ENCODE measurements around the gene RPL19. TPM values are rescaled to one million over a fixed set of nuclear protein-coding genes. Genes with fewer than 3 reads are reported as not detected.
A peak's percentile ranks its signal among the peaks of the same experiment; 100 is the strongest.

RPL19 gene
- polyA plus RNA-seq, 1 donor (not counting 4 experiments of a cell fraction or from before 2014, with no cell fraction given) = 1,957 TPM

GRCh38 chr17:39209317-39210092 lies 9.4 kb downstream of the RPL19 start:
- Histone ChIP-seq H3K4me3 (ENCODE audit: control insufficient read depth in 2 of 3, extremely low read depth in 1 of 3, insufficient read depth in 2 of 3, low read depth in 1 of 3, low read length in 3 of 3) (no peak overlapping the region), H3K27me3 (ENCODE audit: control insufficient read depth, extremely low read depth, insufficient read depth, low read length) (peaks cover 44% of the 10 kb centered on the region), H4K20me1 (ENCODE audit: control insufficient read depth, extremely low read depth, insufficient read depth, low read length) (no peaks in the 10 kb centered on the region), H3K4me2 (ENCODE audit: control insufficient read depth, extremely low read depth, insufficient read depth, low read depth, low read length) (peak overlapping the region; percentile 6), H3K9me3 (ENCODE audit: control insufficient read depth, low read depth, low read length) (no peaks in the 10 kb centered on the region), H3K27ac (ENCODE audit: control insufficient read depth, insufficient read depth, low read length) (no peak overlapping the region), H3K36me3 (ENCODE audit: control insufficient read depth in 2 of 2, extremely low read depth in 1 of 2, insufficient read depth in 2 of 2, low read length in 2 of 2) (peaks cover 2 to 6% of the 10 kb centered on the region in 2 experiments), H2AFZ (ENCODE audit: control insufficient read depth, low read length) (peak overlapping the region; percentile 26), H3K4me1 (ENCODE audit: control insufficient read depth, extremely low read depth, insufficient read depth, low read length) (peaks cover 10% of the 10 kb centered on the region), H3K9ac (ENCODE audit: control insufficient read depth, extremely low read depth, insufficient read depth, low read length) (peak overlapping the region; percentile 28), H3K79me2 (ENCODE audit: control insufficient read depth, insufficient read depth, low read length) (no peaks in the 10 kb centered on the region), H3K9me1 (ENCODE audit: control insufficient read depth, extremely low read depth, insufficient read depth, low read length) (no peaks in the 10 kb centered on the region)
- DNase-seq (ENCODE audit: low read depth, low spot score) = no peak
- dilution Hi-C loops (cut with MboI; ENCODE audit: extremely low pct_ligation_motif_present, low sequenced_read_pairs) = no loop called here
- peak; percentile 62 for FAIRE-seq
- TF ChIP-seq CTCF (optimal IDR thresholded peaks at IDR 0.05 in 1 of 3, IDR thresholded peaks at IDR 0.05 in 1 of 3, conservative IDR thresholded peaks at IDR 0.05 in 1 of 3; ENCODE audit: extremely low read depth in 1 of 3, insufficient read depth in 2 of 3, low read length in 3 of 3) = no peak
- no peak for TF ChIP-seq EZH2 (IDR thresholded peaks at IDR 0.05; ENCODE audit: low read length)

- Histone ChIP-seq H3K27ac (ENCODE audit: control insufficient read depth, insufficient read depth, low read length) (no peak overlapping the region), H3K9me3 (ENCODE audit: control insufficient read depth, low read depth, low read length) (no peaks in the 10 kb centered on the region), H3K79me2 (ENCODE audit: control insufficient read depth, insufficient read depth, low read length) (no peaks in the 10 kb centered on the region), H3K9ac (ENCODE audit: control insufficient read depth, extremely low read depth, insufficient read depth, low read length) (peak overlapping the region; percentile 28), H3K4me2 (ENCODE audit: control insufficient read depth, extremely low read depth, insufficient read depth, low read depth, low read length) (peak overlapping the region; percentile 6), H2AFZ (ENCODE audit: control insufficient read depth, low read length) (peak overlapping the region; percentile 26), H4K20me1 (ENCODE audit: control insufficient read depth, extremely low read depth, insufficient read depth, low read length) (no peaks in the 10 kb centered on the region), H3K27me3 (ENCODE audit: control insufficient read depth, extremely low read depth, insufficient read depth, low read length) (peaks cover 44% of the 10 kb centered on the region), H3K36me3 (ENCODE audit: control insufficient read depth in 2 of 2, extremely low read depth in 1 of 2, insufficient read depth in 2 of 2, low read length in 2 of 2) (peaks cover 0 to under 1% of the 10 kb centered on the region in 2 experiments), H3K4me1 (ENCODE audit: control insufficient read depth, extremely low read depth, insufficient read depth, low read length) (peaks cover 10% of the 10 kb centered on the region), H3K9me1 (ENCODE audit: control insufficient read depth, extremely low read depth, insufficient read depth, low read length) (no peaks in the 10 kb centered on the region), H3K4me3 (ENCODE audit: control insufficient read depth in 2 of 3, extremely low read depth in 1 of 3, insufficient read depth in 2 of 3, low read depth in 1 of 3, low read length in 3 of 3) (no peak overlapping the region)
- FAIRE-seq (no peak), DNase-seq (ENCODE audit: low read depth, low spot score) (no peak)
- dilution Hi-C loops (cut with MboI; ENCODE audit: extremely low pct_ligation_motif_present, low sequenced_read_pairs) = no loop called here
- TF ChIP-seq EZH2 (IDR thresholded peaks at IDR 0.05; ENCODE audit: low read length) (no peak), CTCF (optimal IDR thresholded peaks at IDR 0.05 in 1 of 3, IDR thresholded peaks at IDR 0.05 in 1 of 3, conservative IDR thresholded peaks at IDR 0.05 in 1 of 3; ENCODE audit: extremely low read depth in 1 of 3, insufficient read depth in 2 of 3, low read length in 3 of 3) (no peak)
Observed at GRCh38 chr17:39210093-39210434, 10.0 kb downstream of the RPL19 start.

Measured in keratinocyte (primary cell).